Activated naive CD4-positive, alpha-beta T cell treated with anti-CD3 and anti-CD28 coated beads, Interleukin-2, amount 10 ng/mL, durations not matched to agents 5 hours and 36 hours (primary cell): ENCODE data around the gene PRPS1. TPM values are rescaled to one million over a fixed set of nuclear protein-coding genes. Genes with fewer than 3 reads are reported as not detected.

ENCODE experiments used
- total RNA-seq, 2 experiments: library from RNA; stranded (reverse); gene quantifications; one replicate each; pipeline ENCODE4 v1.2.3, GENCODE V29; 2021

Gene PRPS1
- total RNA-seq, result 10 to 100 TPM; 56.1 to 58.5 TPM

GRCh38 chrX:107627838-107628661, at the start of gene PRPS1:
TSS of gene PRPS1 (plus strand) at chrX:107628510. CDS start at chrX:107628629, 119 bp downstream.

Other genes with a start within 250 kb of the PRPS1 start
- under 1 TPM in 1 of 2 experiments, not detected in 1; 0.05 TPM for gene FRMPD3, start 178.9 kb upstream of the PRPS1 start, total RNA-seq
- 10 to 100 TPM; 57.3 to 59.2 TPM for gene TSC22D3, start 147.3 kb downstream of the PRPS1 start, total RNA-seq
- gene NCBP2L, start 149.2 kb downstream of the PRPS1 start, total RNA-seq, result not detected
- gene MID2, start 197.4 kb downstream of the PRPS1 start, total RNA-seq, result 1 to 10 TPM; 5.0 to 5.2 TPM